Stimulated activated CD8-positive, alpha-beta memory T cell treated with anti-CD3 and anti-CD28 coated beads, Interleukin-4, amount 100 ng/mL, for 4 hours (primary cell): ENCODE results near the gene LCE6A.

Experiments used
- DNase-seq, 2 donors: peaks; one replicate each; pipeline ENCODE4 v3.0.0-alpha.2; 2020; ENCODE audit warnings: low read depth in 2 of 2, low spot score in 1 of 2

The LCE6A gene

DNA sequence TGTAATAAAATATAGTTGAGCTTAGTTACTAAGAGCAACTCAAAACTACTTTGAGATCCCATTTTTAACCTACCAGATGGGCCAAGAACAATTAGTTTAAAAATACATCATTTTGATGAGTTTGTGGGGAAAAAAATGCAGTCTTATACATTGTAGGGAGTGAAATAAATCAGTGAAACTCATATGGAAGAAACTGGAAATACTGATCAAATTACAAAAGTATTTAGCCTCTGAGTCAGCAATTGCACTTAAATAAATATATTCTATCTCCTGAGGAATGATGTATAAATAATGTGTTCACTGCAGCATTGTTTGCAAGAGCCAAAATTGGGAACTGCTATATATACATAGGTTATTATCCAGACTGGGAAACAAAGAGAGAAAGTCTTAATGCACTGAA, 30.8 kb downstream of the LCE6A start:
- no peak for DNase-seq

DNA sequence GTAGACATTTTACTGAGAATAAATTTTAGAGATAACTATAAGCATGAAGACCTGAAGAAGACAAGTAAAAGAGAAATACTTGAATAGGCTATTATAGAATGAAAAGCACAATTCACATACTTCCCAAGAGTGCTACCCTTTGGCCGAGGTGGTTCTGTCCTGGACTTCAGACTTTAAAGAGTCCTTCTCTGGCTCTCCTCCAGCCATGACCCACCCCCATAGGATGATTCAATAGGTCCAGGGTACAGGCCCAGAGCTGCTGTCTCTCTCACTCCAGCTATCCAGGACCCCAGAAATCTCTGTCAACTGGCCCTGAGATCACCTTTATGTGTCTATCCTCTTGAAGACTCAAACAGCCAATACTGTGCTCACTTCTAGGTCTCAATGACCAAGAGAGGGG, 34.2 kb downstream of the LCE6A start:
- no peak for DNase-seq

DNA sequence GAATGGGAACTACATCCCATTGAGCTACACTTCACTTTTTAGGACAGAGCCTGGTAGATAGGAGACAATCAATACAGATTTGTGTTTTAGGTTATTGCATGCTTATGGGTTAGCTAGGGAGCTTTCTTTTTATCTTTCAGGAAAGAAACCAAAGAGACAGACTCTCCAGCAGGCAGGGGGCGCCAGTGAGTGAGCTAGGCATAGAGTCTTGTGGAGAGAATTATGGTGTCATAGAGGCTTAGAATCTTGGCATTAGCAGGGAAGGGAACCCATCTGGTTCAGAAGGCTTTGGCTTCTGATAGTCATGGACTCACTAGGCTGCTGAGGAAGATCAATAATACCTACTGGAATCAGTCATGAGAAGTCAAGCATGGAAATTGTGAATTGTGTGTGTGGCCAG, 35.4 kb downstream of the LCE6A start, which contains the start of gene SMCP:
Gene SMCP, plus strand, starts transcription at position 281 of the 400 bp plus-strand sequence. CDS start 6,101 bp downstream, outside the sequence.
- DNase-seq = no peak

DNA sequence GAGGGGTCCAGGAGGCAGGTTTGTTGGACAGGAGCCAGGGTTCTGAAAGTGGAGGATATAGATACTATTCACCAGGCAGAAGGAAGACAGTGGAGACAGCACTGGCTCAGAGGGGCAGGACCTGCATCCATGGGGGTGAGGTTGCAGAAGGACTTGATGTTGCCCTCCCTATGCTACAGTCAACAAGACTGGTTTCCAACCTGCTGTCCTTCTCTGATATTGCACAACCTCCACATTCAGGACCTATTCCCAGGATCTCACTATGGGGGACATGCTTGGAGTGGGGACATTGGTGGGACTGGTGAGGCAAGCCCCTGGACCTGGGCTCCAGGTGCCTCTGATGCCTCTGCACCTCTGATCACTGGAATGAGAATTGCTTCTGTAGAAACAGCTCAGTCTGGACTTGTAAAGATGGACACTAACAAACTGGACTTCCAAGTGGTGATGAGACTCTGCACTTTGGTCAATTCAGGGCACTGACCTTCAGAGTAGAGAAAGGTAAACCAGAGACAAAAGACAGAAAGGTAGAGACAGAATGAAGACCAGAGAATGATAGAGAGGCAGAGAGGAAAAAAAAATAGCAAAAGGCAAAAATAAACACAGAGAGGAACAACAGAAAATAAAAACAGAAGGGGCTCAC, 37.0 kb downstream of the LCE6A start:
- DNase-seq = no peak

DNA sequence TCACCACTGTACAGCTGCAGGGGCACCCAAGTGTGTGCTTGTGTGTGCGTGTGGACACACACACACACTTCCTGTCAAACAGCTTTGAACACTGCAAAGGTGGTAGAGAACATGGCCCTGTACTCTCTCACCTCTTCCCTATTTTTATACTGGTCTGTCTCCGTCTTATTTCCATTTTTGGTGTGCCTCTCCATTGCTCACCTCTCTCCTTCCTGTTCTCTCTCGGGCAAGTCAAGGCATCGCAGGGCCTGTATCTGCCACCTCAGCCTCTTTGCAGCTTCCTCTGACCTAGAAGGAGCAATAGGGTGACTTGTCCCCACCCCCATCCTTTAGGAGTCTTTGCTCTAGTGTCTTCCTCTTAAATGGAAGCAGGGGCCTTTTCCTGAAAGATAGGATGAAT, 37.7 kb downstream of the LCE6A start:
- DNase-seq = no peak

DNA sequence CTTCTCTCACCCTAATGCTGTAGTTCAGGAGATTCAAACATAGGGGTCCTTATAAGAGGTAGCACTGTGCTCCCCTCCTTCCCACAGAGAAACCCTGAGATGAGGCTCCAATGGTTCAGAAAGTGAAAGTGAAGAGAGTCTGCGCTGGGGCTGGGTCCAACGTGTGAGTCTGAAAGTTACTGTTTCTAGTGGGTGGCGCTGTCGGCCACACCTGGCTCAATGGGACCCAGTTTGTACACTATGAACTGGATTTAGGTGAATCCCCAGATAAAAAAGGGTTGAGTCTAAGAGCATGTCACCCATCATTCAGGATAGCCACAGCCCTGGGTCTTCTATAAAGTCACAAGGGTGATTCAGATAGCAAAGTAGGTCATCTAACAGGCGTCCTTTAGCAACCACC, 38.3 kb downstream of the LCE6A start:
- DNase-seq = no peak

DNA sequence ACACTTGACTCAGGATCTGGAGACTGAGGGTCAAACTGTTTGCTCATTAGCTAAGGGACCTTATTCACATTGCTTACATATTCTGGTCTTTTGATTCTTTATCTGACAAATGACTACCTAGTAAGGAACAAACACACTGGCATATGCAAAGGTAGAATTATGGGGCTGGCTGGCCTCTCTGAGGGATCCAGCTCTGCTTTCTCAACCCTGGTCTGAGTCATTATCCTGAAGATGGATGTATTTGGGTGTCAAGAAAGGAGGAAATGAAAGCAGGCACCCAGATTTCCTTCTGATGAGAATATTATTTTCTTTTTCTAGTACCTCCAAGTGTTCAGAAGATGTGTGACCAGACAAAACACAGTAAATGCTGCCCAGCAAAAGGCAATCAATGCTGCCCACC, 41.4 kb downstream of the LCE6A start:
- DNase-seq = no peak

DNA sequence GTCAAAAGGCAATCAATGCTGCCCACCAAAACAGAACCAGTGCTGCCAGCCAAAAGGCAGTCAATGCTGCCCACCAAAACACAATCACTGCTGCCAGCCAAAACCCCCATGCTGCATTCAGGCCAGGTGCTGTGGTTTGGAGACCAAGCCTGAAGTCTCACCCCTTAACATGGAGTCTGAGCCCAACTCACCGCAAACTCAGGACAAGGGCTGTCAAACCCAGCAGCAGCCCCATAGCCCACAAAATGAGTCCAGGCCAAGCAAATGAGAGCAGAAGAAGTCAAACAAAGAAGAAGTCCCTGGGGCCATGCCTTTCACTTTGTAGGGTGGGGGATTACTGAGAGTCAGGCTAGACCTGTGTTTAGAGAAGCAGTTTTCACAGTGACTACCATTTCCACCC, 41.9 kb downstream of the LCE6A start:
- DNase-seq = no peak

DNA sequence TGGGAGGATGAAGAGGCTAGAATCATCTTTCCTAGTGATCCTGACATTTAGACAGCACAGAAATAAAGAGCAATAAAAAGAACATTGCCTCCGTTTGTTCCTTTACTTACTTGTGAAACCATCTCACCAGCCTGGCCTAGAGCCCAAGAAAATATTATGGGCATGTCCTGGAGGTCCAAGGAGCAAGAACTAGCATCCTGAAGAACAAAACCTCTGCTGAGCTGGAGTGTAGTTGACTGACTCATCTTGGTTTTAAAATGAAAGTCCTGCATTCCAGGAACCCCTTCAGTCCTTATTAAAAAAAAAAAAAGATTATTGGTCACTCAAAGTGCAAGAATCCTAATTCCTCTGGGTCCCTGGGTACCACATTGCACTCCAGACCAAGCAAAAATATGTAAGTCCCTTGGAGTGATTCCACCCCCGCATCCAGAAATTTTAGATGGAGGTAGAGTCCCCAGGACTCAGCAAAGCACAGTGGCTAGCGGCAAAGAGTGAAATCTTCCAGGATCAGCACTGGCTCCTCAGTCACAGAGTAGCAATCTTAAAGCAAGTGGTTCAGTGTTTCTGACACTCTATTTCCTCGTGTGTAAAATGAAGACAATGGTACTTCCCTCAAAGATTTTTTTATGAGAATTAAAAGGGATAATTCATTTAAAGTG, 42.4 kb downstream of the LCE6A start:
- DNase-seq = no peak

DNA sequence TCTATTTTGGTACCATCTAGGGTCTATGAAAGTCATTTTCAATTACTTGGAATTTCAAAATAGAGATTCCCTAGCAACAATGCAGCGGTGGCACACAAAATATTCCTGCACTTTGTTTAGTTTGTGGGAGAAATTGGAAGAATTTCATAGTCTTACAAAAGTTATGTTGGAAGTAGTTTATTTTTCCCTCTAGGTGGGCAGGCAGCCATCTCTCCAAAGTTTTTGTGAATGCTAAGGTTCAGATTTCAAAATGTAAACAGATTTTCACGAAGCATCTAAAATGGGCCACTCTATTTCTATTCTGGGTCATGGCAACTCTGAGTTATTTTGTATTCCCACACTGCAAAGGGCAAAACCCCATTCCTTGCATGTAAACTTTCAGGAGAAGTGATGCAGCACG, 43.4 kb downstream of the LCE6A start:
- no peak for DNase-seq

DNA sequence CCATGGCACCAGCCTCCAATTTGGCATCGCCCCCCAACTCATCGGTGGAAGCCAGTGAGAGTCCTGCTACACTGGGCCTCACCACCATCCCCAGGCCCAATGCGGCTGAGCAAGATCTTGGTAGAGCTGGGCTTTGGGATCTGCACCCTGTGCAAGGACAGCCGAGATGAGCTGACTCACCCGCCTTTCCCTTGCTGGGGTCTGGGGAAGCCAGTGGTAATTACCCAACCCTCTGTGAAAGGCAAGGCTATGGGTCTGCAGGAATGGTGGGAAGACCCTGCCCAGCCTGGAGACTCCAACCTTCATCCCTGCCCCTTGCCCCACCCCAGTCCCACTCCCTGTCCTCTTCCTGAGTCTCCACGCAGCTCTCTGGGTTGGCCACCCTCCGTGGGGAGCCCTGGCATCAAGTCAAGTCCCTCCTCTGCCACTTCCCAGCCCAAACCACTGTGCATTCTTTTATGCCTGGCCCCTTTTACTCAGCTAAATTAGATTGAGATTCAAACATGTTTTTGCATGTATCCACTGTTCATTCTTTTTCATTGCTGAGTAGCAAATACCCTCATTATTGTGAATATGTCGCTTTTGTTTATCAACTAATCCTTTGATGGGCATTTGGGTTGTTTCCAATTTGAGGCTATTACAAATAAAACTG, 44.2 kb downstream of the LCE6A start:
- DNase-seq = no peak

DNA sequence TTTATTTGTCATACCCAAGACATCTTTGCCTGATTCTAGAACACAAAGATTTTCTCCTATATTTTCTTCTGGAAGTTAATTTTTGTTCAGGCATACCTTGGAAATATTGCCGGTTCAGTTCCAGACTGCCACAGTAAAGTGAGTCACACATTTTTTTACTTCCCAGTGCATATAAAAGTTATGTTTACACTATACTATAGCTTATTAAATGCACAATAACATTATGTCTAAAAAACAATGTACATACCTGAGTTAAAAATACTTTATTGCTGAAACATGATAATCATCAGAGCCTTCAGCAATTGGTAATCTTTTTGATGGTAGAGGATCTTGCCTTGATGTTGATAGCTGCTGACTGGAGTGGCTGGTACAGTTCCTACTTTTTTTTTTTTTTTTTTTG, 45.5 kb downstream of the LCE6A start:
- no peak for DNase-seq
